Muscle layer of duodenum (tissue), 2 donors: Measurements from ENCODE around the gene NEDD4L.
"Not testable (repeated sequence)": the region's sequence is repeated elsewhere in the genome, so short reads cannot be mapped to it uniquely, and the experiment has no call there.

Source experiments
- H3K27ac ChIP-seq: one replicate; pipeline ENCODE4 v1.7.0; 2013; ENCODE audit warnings: mild to moderate bottlenecking, low read length
- H3K27me3 ChIP-seq: one replicate; pipeline ENCODE4 v1.7.0; 2013; ENCODE audit warnings: low read depth, mild to moderate bottlenecking, control low read depth, low read length
- H3K36me3 ChIP-seq, 2 donors: one replicate each; pipeline ENCODE4 v1.7.0; 2013; ENCODE audit warnings: low read length in 2 of 2, control low read depth in 1 of 2, mild to moderate bottlenecking in 1 of 2; ENCODE audit not compliant: insufficient read depth in 2 of 2, control insufficient read depth in 1 of 2
- H3K4me1 ChIP-seq, 2 donors: one replicate each; pipeline ENCODE4 v1.7.0; 2013; ENCODE audit warnings: low read length in 2 of 2, mild to moderate bottlenecking in 2 of 2, control low read depth in 1 of 2, moderate library complexity in 1 of 2; ENCODE audit not compliant: insufficient read depth in 2 of 2, control insufficient read depth in 1 of 2
- H3K4me3 ChIP-seq, 2 donors: one replicate each; pipeline ENCODE4 v1.7.0; 2013; ENCODE audit warnings: low read length in 2 of 2, low read depth in 1 of 2, mild to moderate bottlenecking in 1 of 2
- H3K9me3 ChIP-seq, 2 donors: one replicate each; pipeline ENCODE4 v1.7.0; 2013; ENCODE audit warnings: low read length in 2 of 2, control low read depth in 1 of 2, mild to moderate bottlenecking in 1 of 2; ENCODE audit not compliant: control insufficient read depth in 1 of 2
- donor health status: healthy.

The NEDD4L gene

DNA sequence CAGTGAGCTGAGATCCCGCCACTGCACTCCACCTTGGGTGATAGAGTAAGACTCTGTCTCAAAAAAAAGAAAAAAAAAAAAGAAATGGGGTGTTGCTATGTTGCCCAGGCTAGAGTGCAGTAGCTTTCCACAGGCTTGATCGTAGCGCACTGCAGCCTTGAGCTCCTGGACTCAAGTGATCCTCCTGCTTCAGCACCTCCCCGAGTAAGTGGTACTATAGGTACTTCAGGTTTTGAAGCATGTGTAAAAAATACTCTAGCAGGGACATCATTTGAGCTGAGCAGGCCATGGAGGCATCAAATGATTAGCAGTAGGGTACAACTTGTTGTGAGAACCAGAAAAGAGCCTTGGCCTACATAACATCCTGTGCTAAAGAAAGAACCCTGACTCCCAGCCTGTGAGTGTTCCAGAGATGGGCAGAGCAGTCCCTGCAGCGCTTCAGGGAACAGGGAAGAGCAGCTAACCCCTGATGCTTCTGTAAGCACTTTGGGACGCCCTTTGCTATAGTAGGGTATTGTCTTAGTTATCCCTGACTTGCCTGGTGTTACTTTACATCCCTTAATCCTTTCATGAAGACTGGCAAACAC is 119.1 kb downstream of the NEDD4L start:
- no peaks in the 10 kb centered on the region for H3K27me3 ChIP-seq
- no peaks in the 10 kb centered on the region for H3K9me3 ChIP-seq
- no peak overlapping the region for H3K4me3 ChIP-seq
- no peaks in the 10 kb centered on the region for H3K36me3 ChIP-seq
- no peak overlapping the region for H3K27ac ChIP-seq
- no peaks in the 10 kb centered on the region for H3K4me1 ChIP-seq

- Histone ChIP-seq H3K4me3 (no peak overlapping the region), H3K27me3 (no peaks in the 10 kb centered on the region), H3K36me3 (no peaks in the 10 kb centered on the region), H3K4me1 (no peaks in the 10 kb centered on the region), H3K27ac (no peak overlapping the region), H3K9me3 (no peaks in the 10 kb centered on the region)
Observed at GRCh38 chr18:58166278-58166844, 122.3 kb downstream of the NEDD4L start.

- H3K9me3 ChIP-seq, result no peaks in the 10 kb centered on the region
- H3K4me3 ChIP-seq, result no peak overlapping the region
- H3K4me1 ChIP-seq, result no peaks in the 10 kb centered on the region
- H3K27ac ChIP-seq, result no peak overlapping the region
- no peaks in the 10 kb centered on the region for H3K27me3 ChIP-seq
- H3K36me3 ChIP-seq, result no peaks in the 10 kb centered on the region
Observed at GRCh38 chr18:58167073-58167472, 123.0 kb downstream of the NEDD4L start.

- Histone ChIP-seq H3K4me3 (no peak overlapping the region), H3K27me3 (no peaks in the 10 kb centered on the region), H3K27ac (no peak overlapping the region), H3K4me1 (no peaks in the 10 kb centered on the region), H3K9me3 (no peaks in the 10 kb centered on the region), H3K36me3 (no peaks in the 10 kb centered on the region)
Observed at GRCh38 chr18:58168221-58168620, 124.2 kb downstream of the NEDD4L start.

GRCh38 chr18:58168993-58169392 is 125.0 kb downstream of the NEDD4L start:
- H3K27ac ChIP-seq, result no peak overlapping the region
- H3K27me3 ChIP-seq, result no peaks in the 10 kb centered on the region
- H3K4me3 ChIP-seq, result no peak overlapping the region
- H3K36me3 ChIP-seq, result no peaks in the 10 kb centered on the region
- H3K4me1 ChIP-seq, result no peaks in the 10 kb centered on the region
- no peaks in the 10 kb centered on the region for H3K9me3 ChIP-seq

DNA sequence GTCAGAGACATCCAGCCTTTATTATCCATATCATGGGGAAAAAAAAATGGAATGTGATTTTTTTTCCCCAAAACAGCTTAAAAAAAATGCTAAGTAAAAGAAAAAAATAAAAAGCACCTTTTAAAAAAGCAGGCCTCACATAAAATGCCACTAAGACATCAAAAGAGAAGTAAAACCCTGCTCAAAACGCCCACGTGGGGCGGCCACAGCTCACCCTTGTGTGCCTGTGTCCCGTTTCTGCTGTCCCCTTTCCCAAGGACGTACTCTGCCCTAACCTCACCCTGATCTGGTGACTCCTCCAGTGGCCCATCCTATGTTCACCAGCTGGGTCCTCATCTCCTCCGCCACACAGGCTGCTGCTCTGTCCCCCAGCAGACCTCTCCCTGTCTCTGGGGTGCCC is 125.4 kb downstream of the NEDD4L start:
- H3K4me1 ChIP-seq, result no peaks in the 10 kb centered on the region
- no peaks in the 10 kb centered on the region for H3K9me3 ChIP-seq
- H3K27me3 ChIP-seq, result no peaks in the 10 kb centered on the region
- no peaks in the 10 kb centered on the region for H3K36me3 ChIP-seq
- no peak overlapping the region for H3K4me3 ChIP-seq
- no peak overlapping the region for H3K27ac ChIP-seq

- H3K27me3 ChIP-seq, H3K36me3 ChIP-seq, H3K9me3 ChIP-seq, H3K27ac ChIP-seq, H3K4me3 ChIP-seq, H3K4me1 ChIP-seq: not testable (repeated sequence)
Observed at GRCh38 chr18:58170036-58170435, 126.0 kb downstream of the NEDD4L start.

DNA sequence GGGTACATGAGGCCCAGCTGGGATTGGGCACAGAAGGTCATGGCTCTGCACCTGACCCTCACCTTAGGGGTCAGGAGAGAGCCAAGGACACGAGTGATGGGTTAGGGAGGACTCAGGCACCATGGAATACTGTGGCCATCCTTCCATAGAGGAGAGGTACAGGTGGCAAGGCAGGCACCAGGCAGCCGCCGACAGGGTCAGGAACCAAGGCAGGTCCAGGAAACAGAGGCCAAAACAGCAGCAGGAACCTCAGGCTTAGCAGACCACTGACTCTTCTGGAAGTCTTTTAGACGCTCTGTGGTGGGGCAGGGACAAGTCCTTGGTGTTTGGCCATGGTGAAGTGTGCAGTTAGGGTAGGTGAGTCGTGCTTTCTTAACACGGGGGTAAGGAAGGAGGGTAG is 128.0 kb downstream of the NEDD4L start:
- Histone ChIP-seq H3K9me3 (no peaks in the 10 kb centered on the region), H3K27ac (no peak overlapping the region), H3K27me3 (no peaks in the 10 kb centered on the region), H3K4me1 (peaks cover 0 to 3% of the 10 kb centered on the region in 2 donors), H3K36me3 (no peaks in the 10 kb centered on the region), H3K4me3 (no peak overlapping the region)

GRCh38 chr18:58174285-58174684 is 130.3 kb downstream of the NEDD4L start:
- Histone ChIP-seq H3K27ac (no peak overlapping the region), H3K9me3 (no peaks in the 10 kb centered on the region), H3K36me3 (no peaks in the 10 kb centered on the region), H3K27me3 (no peaks in the 10 kb centered on the region), H3K4me1 (peaks cover 0 to 15% of the 10 kb centered on the region in 2 donors), H3K4me3 (no peak overlapping the region)

DNA sequence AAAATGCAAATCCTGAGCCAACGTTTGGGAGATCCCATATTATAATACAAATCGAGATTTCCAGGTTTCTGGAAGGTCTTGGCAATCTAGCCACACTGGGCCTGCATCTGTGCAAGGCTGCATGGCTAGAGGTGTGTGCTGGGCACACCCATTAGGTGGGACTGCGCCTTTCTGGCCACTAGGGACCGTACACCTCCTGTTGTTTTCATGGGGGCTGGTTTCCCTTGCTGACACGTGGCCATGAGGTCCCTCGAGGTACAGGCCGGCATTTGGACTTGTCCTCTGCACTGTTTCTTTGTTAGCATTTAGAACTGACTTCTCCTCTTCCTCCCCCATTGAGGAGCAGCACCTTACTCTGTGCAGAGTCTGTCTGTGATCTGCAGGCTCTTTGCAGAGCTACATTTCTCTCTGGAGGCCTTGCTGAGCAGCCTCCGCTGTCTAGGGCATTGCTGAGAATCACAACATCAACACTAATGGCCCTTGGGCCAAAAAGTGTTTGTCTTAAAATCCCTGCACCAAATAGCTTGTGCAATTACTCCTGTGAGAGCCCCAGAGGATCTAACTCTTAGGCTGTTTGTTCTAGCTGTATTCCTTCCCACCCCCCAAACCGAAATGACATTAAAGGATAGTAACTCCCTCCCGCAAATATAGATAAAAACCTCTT is 131.2 kb downstream of the NEDD4L start:
- H3K4me3 ChIP-seq, result no peak overlapping the region
- H3K4me1 ChIP-seq, result peaks cover 0 to 15% of the 10 kb centered on the region in 2 donors
- no peaks in the 10 kb centered on the region for H3K9me3 ChIP-seq
- no peak overlapping the region for H3K27ac ChIP-seq
- H3K27me3 ChIP-seq, result no peaks in the 10 kb centered on the region
- no peaks in the 10 kb centered on the region for H3K36me3 ChIP-seq

- Histone ChIP-seq H3K36me3 (no peaks in the 10 kb centered on the region), H3K9me3 (no peaks in the 10 kb centered on the region), H3K4me3 (no peak overlapping the region), H3K27me3 (no peaks in the 10 kb centered on the region), H3K4me1 (peaks cover 0 to 15% of the 10 kb centered on the region in 2 donors), H3K27ac (no peak overlapping the region)
Observed at GRCh38 chr18:58175786-58176176, 131.8 kb downstream of the NEDD4L start.
